Measurements from ENCODE around the gene IGSF8.
"Not testable (repeated sequence)": the region's sequence is repeated elsewhere in the genome, so short reads cannot be mapped to it uniquely, and the experiment has no call there.

IGSF8 gene

GRCh38 chr1:160066829-160067745 lies 31.3 kb downstream of the IGSF8 start:
- no peak for DNase-seq (ENCODE audit: low read depth)

GRCh38 chr1:160064746-160065145 lies 33.7 kb downstream of the IGSF8 start:
- DNase-seq (ENCODE audit: low read depth) = no peak

- DNase-seq (ENCODE audit: low read depth) = peak; percentile 30
These were observed 34.3 kb downstream of the IGSF8 start for GRCh38 chr1:160064164-160064563.

- DNase-seq (ENCODE audit: low read depth) = no peak
These were observed 35.2 kb downstream of the IGSF8 start for GRCh38 chr1:160063176-160063575.

- DNase-seq (ENCODE audit: low read depth) = no peak
These were observed 36.2 kb downstream of the IGSF8 start for GRCh38 chr1:160062230-160062532.

GRCh38 chr1:160061369-160062229 lies 36.8 kb downstream of the IGSF8 start:
- DNase-seq (ENCODE audit: low read depth) = no peak

- no peak for DNase-seq (ENCODE audit: low read depth)
These were observed 40.3 kb downstream of the IGSF8 start for GRCh38 chr1:160058087-160058486.

- no peak for DNase-seq (ENCODE audit: low read depth)
These were observed 41.7 kb downstream of the IGSF8 start for GRCh38 chr1:160056648-160057169.

GRCh38 chr1:160053548-160054365 lies 44.7 kb downstream of the IGSF8 start:
- DNase-seq (ENCODE audit: low read depth) = no peak

GRCh38 chr1:160052936-160053335 lies 45.5 kb downstream of the IGSF8 start:
- DNase-seq (ENCODE audit: low read depth) = no peak

- DNase-seq (ENCODE audit: low read depth) = no peak
These were observed 47.8 kb downstream of the IGSF8 start for GRCh38 chr1:160050619-160051018.

- DNase-seq (ENCODE audit: low read depth) = not testable (repeated sequence)
These were observed 48.2 kb downstream of the IGSF8 start for GRCh38 chr1:160050182-160050581.

GRCh38 chr1:160049101-160049500 lies 49.3 kb downstream of the IGSF8 start:
- no peak for DNase-seq (ENCODE audit: low read depth)

- no peak for DNase-seq (ENCODE audit: low read depth)
These were observed 50.1 kb downstream of the IGSF8 start for GRCh38 chr1:160048335-160048734.

- no peak for DNase-seq (ENCODE audit: low read depth)
These were observed 51.1 kb downstream of the IGSF8 start for GRCh38 chr1:160047111-160047991.

- peak; percentile 31 for DNase-seq (ENCODE audit: low read depth)
These were observed 51.8 kb downstream of the IGSF8 start for GRCh38 chr1:160046494-160047110.

GRCh38 chr1:160045653-160046052 lies 52.8 kb downstream of the IGSF8 start:
- DNase-seq (ENCODE audit: low read depth) = no peak

GRCh38 chr1:160043543-160043942 lies 54.9 kb downstream of the IGSF8 start:
- DNase-seq (ENCODE audit: low read depth) = no peak

Data from fibroblast of the conjunctiva (primary cell).